Ishikawa (cell line): Measurements from ENCODE around the gene PLA2G2C.

ENCODE experiments used
- CEBPB ChIP-seq: IDR thresholded peaks from 2 replicates; pipeline ENCODE4 v1.6.1; 2012
- CREB1 ChIP-seq: IDR thresholded peaks from 2 replicates; pipeline ENCODE4 v1.6.1; 2012; ENCODE audit warnings: low read depth
- EGR1 ChIP-seq: IDR thresholded peaks from 2 replicates; pipeline ENCODE4 v1.6.1; 2012
- EP300 ChIP-seq: IDR thresholded peaks from 2 replicates; pipeline ENCODE4 v1.6.1; 2012; ENCODE audit warnings: borderline replicate concordance
- FOXM1 ChIP-seq: IDR thresholded peaks from 2 replicates; pipeline ENCODE4 v1.6.1; 2012; ENCODE audit warnings: low read depth, borderline replicate concordance
- NFIC ChIP-seq: IDR thresholded peaks from 2 replicates; pipeline ENCODE4 v1.6.1; 2012
- RAD21 ChIP-seq: IDR thresholded peaks from 2 replicates; pipeline ENCODE4 v1.6.1; 2012; ENCODE audit warnings: low read depth
- TAF1 ChIP-seq: IDR thresholded peaks from 2 replicates; pipeline ENCODE4 v1.6.1; 2012; ENCODE audit warnings: low read depth, mild to moderate bottlenecking
- TCF12 ChIP-seq: IDR thresholded peaks from 2 replicates; pipeline ENCODE4 v1.6.1; 2012; ENCODE audit warnings: low read depth
- TEAD4 ChIP-seq: IDR thresholded peaks from 2 replicates; pipeline ENCODE4 v1.6.1; 2012
- YY1 ChIP-seq: IDR thresholded peaks from 2 replicates; pipeline ENCODE4 v1.6.1; 2012; ENCODE audit warnings: low read depth
- ZBTB7A ChIP-seq: IDR thresholded peaks from 2 replicates; pipeline ENCODE4 v1.6.1; 2012; ENCODE audit warnings: low read depth
- TF ChIP-seq, protein P1 (sequence below): IDR thresholded peaks from 2 replicates; pipeline ENCODE4 v1.6.1; 2012; ENCODE audit warnings: low read depth, mild to moderate bottlenecking
- TF ChIP-seq, protein P2 (sequence below): IDR thresholded peaks from 2 replicates; pipeline ENCODE4 v1.6.1; 2012
- TF ChIP-seq, protein P3 (sequence below): IDR thresholded peaks from 2 replicates; pipeline ENCODE4 v1.6.1; 2012

Gene PLA2G2C

DNA sequence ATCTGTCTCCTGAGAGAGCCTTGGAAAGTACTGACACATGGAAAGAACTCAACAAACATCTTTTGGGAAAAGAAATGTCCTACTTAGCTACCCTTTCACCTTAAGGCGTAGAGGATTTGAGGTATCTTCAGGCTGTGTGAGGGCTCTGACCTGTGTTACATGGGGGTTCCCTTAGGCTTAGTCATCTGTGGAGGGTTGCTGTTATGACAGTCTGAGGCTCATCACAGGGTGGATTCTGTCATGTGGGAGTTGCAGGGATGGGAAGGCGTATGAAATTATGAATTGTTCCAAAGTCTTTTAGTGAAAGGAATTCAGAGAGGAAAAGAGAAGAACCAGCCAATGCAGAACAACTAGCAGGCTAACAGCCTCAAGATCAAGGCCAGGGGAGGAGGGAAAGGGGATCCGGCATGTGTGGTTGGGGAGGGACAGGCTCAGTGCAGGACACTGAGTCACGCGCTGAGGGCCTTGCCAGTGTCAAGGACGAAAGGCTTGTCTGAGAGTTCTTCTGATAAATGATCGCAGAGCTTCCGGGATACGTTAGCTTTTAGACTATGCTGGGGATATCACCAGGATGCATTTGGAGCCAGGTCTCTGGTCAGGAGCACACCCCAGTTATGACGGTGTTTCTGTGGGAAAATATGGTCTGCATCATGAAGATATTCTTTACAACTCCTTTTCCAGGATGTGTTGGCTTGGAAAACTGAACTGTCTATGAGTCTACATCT, 24.6 kb upstream of the PLA2G2C start:
- TF ChIP-seq EP300 (no peak), NFIC (no peak), CEBPB (no peak), CREB1 (no peak), TCF12 (no peak), YY1 (no peak), RAD21 (no peak), FOXM1 (no peak)
- TF ChIP-seq, protein P1, sequence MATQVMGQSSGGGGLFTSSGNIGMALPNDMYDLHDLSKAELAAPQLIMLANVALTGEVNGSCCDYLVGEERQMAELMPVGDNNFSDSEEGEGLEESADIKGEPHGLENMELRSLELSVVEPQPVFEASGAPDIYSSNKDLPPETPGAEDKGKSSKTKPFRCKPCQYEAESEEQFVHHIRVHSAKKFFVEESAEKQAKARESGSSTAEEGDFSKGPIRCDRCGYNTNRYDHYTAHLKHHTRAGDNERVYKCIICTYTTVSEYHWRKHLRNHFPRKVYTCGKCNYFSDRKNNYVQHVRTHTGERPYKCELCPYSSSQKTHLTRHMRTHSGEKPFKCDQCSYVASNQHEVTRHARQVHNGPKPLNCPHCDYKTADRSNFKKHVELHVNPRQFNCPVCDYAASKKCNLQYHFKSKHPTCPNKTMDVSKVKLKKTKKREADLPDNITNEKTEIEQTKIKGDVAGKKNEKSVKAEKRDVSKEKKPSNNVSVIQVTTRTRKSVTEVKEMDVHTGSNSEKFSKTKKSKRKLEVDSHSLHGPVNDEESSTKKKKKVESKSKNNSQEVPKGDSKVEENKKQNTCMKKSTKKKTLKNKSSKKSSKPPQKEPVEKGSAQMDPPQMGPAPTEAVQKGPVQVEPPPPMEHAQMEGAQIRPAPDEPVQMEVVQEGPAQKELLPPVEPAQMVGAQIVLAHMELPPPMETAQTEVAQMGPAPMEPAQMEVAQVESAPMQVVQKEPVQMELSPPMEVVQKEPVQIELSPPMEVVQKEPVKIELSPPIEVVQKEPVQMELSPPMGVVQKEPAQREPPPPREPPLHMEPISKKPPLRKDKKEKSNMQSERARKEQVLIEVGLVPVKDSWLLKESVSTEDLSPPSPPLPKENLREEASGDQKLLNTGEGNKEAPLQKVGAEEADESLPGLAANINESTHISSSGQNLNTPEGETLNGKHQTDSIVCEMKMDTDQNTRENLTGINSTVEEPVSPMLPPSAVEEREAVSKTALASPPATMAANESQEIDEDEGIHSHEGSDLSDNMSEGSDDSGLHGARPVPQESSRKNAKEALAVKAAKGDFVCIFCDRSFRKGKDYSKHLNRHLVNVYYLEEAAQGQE, result no peak
- TF ChIP-seq, protein P2, sequence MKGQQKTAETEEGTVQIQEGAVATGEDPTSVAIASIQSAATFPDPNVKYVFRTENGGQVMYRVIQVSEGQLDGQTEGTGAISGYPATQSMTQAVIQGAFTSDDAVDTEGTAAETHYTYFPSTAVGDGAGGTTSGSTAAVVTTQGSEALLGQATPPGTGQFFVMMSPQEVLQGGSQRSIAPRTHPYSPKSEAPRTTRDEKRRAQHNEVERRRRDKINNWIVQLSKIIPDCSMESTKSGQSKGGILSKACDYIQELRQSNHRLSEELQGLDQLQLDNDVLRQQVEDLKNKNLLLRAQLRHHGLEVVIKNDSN, result no peak

DNA sequence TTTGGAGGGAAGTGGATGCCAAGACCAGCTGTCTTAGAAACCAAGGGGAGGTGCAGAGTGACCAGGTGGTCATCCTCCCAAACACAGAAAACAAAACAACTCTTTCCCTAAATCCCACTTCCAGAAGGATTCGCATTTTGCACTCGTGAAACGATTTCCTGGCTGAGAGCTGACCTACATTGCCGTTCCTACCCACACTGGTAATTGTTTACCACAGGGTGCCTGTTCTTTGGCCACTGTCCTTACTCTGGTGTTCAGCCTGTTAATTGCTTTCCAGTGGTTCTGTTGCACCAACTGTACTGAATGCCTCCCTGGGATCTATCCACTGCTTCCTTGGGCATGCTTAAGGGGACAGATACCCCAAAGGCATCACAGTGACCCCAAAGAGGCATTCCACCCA, 23.2 kb upstream of the PLA2G2C start:
- TF ChIP-seq CREB1, result no peak
- TF ChIP-seq TAF1, result no peak
- no peak for TF ChIP-seq EP300
- no peak for TF ChIP-seq TCF12
- TF ChIP-seq, protein P2, result no peak
- TF ChIP-seq, protein P1, result no peak
- no peak for TF ChIP-seq EGR1
- TF ChIP-seq ZBTB7A, result no peak
- TF ChIP-seq YY1, result no peak
- TF ChIP-seq FOXM1, result no peak
- no peak for TF ChIP-seq RAD21
- no peak for TF ChIP-seq TEAD4

DNA sequence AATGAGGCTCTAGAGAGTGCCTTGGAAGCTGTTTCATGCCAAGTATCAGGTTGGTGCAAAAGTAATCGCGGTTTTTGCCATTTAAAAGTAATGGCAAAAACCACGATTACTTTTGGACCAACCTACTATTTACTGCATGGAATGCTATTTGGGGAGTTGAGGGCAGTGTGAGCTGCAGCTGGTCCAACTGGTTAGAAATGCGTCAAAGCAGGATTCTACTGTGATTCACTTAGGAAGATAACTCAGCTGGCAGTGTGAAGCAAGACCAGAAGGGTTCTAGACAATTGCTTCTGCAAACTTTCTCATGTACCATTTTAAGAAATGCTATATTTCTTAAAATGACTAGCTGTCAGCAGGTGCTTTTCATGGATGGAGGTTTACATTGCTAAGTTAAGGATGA, 21.2 kb upstream of the PLA2G2C start:
- TF ChIP-seq RAD21, result no peak
- no peak for TF ChIP-seq EP300
- TF ChIP-seq EGR1, result no peak
- TF ChIP-seq ZBTB7A, result no peak
- TF ChIP-seq FOXM1, result no peak
- TF ChIP-seq TCF12, result no peak
- TF ChIP-seq NFIC, result no peak
- no peak for TF ChIP-seq TAF1
- TF ChIP-seq CREB1, result no peak
- TF ChIP-seq, protein P3, sequence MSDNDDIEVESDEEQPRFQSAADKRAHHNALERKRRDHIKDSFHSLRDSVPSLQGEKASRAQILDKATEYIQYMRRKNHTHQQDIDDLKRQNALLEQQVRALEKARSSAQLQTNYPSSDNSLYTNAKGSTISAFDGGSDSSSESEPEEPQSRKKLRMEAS, result no peak
- TF ChIP-seq, protein P2, result no peak
- TF ChIP-seq TEAD4, result no peak

DNA sequence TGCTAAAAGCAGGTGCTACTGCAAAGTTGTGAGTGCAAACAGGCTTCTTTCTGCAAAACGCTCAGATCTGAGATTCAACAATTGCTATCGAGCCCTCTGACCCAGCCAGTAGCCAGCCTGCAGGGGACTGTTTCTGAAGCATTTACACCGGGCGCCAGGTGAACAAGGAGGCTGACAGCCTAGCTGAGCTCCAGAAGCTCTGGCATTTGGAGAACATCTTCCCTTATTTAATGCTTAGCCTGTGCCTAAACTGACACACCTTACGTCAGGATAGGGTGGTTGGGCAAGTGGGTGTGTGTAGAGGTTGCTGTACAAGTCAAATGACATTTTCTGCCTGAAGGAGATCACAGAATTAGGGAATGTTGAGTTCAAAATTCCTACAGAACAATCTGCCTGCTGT, 15.8 kb upstream of the PLA2G2C start:
- TF ChIP-seq ZBTB7A (no peak), NFIC (no peak), FOXM1 (no peak), RAD21 (no peak), CEBPB (no peak), EP300 (no peak), CREB1 (no peak)
- TF ChIP-seq, protein P3, result no peak
- TF ChIP-seq, protein P2, result no peak

DNA sequence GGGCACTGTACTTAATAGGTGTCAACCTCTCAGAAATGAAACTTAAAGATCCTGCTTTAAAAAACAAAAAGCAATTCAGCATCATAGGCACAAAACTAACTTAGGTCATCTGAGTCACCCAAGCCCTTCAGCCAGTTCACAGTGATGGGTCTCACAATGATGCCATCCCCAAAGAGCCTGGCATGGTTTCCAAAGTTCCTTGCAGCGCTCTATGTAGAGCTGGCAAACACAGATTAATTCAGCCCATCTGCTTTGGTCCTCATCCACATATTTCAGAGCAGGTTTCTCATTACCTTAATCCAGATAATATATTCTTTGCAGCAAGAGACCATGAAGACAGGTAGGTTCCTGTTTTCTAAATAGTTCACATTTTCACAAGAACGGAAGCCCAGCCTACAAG, 14.6 kb upstream of the PLA2G2C start:
- TF ChIP-seq ZBTB7A, result no peak
- no peak for TF ChIP-seq NFIC
- TF ChIP-seq, protein P1, result no peak
- no peak for TF ChIP-seq YY1
- TF ChIP-seq RAD21, result no peak
- TF ChIP-seq, protein P3, result no peak
- TF ChIP-seq EP300, result no peak
- no peak for TF ChIP-seq TAF1
- no peak for TF ChIP-seq TCF12
- no peak for TF ChIP-seq TEAD4
- TF ChIP-seq, protein P2, result no peak
- no peak for TF ChIP-seq FOXM1
- no peak for TF ChIP-seq EGR1
- TF ChIP-seq CEBPB, result no peak
- no peak for TF ChIP-seq CREB1
